PFSK-1 (cell line): ENCODE results near the gene C5orf63.

ENCODE experiments used
- FOXP2 ChIP-seq: optimal IDR thresholded peaks from 2 replicates; pipeline ENCODE3; 2011; ENCODE audit warnings: borderline replicate concordance, control low read depth, inconsistent platforms; ENCODE audit not compliant: insufficient read depth; ENCODE audit errors: extremely low read length, extremely low read depth
- POLR2AphosphoS5 ChIP-seq: IDR thresholded peaks from 2 replicates; pipeline ENCODE4 v1.6.1; 2012; ENCODE audit warnings: low read depth, mild to moderate bottlenecking, control low read depth, low read length, moderate library complexity
- SIN3A ChIP-seq: IDR thresholded peaks from 2 replicates; pipeline ENCODE4 v1.6.1; 2012; ENCODE audit warnings: mild to moderate bottlenecking, low read length, moderate library complexity, borderline replicate concordance; ENCODE audit not compliant: insufficient read depth
- TAF1 ChIP-seq: IDR thresholded peaks from 2 replicates; pipeline ENCODE4 v1.6.1; 2012; ENCODE audit warnings: low read length, control low read depth, borderline replicate concordance; ENCODE audit not compliant: insufficient read depth
- TF ChIP-seq, protein P1 (sequence below), 2 experiments: IDR thresholded peaks; 2 replicates each; pipeline versions ENCODE4 v1.6.1 to v1.8.0; 2011 to 2012; ENCODE audit warnings: low read depth in 2 of 2, low read length in 2 of 2, control low read depth in 1 of 2, inconsistent platforms in 1 of 2, mild to moderate bottlenecking in 1 of 2, moderate library complexity in 1 of 2; ENCODE audit not compliant: insufficient read depth in 1 of 2

Gene C5orf63

DNA sequence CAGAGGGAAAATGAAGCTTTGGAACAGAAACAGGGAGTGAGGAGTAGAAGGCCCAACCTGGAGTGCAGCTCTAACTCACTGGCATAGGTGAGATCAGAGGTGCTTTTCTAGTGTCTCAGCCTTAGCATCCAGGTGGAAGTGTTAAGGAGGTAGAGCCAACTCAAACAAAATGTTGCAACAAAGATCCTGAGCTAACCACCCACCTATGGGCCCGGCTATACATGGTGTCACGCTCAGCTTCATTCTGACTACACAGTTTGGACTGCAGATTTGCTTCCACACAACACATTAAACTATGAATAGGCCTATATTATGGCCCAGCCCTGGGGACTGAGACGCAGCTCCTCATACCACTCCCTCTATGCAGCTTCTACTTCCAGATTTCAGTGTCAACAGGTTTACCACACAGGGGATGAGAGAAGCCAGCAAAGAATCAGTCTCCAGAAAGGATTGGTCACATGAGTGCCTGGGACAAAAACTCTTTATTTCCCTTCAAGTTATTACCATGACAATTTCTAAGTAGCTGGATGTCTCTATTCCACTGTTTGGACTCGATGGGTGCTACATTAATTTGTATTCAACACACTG is 9.0 kb downstream of the C5orf63 start:
- TF ChIP-seq, protein P1, sequence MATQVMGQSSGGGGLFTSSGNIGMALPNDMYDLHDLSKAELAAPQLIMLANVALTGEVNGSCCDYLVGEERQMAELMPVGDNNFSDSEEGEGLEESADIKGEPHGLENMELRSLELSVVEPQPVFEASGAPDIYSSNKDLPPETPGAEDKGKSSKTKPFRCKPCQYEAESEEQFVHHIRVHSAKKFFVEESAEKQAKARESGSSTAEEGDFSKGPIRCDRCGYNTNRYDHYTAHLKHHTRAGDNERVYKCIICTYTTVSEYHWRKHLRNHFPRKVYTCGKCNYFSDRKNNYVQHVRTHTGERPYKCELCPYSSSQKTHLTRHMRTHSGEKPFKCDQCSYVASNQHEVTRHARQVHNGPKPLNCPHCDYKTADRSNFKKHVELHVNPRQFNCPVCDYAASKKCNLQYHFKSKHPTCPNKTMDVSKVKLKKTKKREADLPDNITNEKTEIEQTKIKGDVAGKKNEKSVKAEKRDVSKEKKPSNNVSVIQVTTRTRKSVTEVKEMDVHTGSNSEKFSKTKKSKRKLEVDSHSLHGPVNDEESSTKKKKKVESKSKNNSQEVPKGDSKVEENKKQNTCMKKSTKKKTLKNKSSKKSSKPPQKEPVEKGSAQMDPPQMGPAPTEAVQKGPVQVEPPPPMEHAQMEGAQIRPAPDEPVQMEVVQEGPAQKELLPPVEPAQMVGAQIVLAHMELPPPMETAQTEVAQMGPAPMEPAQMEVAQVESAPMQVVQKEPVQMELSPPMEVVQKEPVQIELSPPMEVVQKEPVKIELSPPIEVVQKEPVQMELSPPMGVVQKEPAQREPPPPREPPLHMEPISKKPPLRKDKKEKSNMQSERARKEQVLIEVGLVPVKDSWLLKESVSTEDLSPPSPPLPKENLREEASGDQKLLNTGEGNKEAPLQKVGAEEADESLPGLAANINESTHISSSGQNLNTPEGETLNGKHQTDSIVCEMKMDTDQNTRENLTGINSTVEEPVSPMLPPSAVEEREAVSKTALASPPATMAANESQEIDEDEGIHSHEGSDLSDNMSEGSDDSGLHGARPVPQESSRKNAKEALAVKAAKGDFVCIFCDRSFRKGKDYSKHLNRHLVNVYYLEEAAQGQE (IDR thresholded peaks at IDR 0.05; ENCODE audit: insufficient read depth in 1 of 2, low read depth in 2 of 2, low read length in 2 of 2), result no peak
- TF ChIP-seq SIN3A (no peak), TAF1 (no peak), POLR2AphosphoS5 (no peak), FOXP2 (no peak)

DNA sequence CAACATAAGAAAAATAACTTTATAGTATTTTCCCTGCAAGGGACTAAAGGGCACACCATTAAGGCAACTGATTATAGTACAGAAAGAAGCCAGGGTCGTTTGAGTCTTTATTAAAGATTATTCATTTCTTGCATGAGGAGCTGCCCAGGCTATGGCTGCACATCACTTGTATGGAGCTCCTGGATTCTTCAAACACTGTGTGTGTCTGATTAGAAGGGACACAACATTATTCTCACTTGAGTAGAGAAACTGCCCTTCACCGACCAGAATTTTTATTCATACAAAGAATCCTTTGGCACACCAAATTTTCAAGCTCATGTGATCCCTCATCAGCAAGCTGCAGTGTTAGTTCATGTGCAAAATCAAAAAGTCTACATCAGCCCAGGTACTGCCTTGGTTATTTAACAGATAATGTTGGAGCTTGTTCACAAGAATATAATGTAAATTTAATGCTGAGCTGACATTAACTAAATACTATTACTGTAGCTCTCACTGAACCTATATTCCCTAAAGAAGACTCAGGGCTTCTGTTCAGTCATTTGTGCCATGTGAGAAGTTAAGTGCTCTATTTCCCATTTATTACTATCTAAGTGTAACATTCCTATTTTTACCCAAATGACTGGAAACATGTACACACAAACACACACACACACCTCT is 9.9 kb downstream of the C5orf63 start:
- no peak for TF ChIP-seq TAF1
- TF ChIP-seq FOXP2, result no peak
- no peak for TF ChIP-seq SIN3A
- no peak for TF ChIP-seq POLR2AphosphoS5
- TF ChIP-seq, protein P1 (IDR thresholded peaks at IDR 0.05; ENCODE audit: insufficient read depth in 1 of 2, low read depth in 2 of 2, low read length in 2 of 2), result no peak

DNA sequence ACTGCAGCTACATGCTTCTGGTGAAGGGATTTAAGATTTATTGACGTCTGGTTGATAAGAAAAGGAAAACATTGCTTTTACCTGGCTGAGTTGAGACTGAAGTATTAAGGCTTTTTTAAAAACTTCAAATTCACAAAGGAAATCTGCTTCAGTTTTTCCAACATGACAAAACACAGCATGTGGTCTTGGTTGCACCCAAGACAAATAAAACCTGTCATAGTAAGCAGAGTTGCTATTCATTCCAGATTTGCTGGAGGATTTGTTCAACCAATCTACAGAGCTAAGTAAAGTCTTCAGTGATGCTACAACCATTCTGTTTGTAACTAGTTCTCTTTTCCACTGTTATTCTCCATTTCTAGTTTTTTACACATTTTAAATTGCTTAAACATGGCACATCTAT is 11.3 kb downstream of the C5orf63 start:
- TF ChIP-seq, protein P1 (IDR thresholded peaks at IDR 0.05; ENCODE audit: insufficient read depth in 1 of 2, low read depth in 2 of 2, low read length in 2 of 2), result no peak
- TF ChIP-seq POLR2AphosphoS5 (no peak), FOXP2 (no peak), SIN3A (no peak), TAF1 (no peak)

DNA sequence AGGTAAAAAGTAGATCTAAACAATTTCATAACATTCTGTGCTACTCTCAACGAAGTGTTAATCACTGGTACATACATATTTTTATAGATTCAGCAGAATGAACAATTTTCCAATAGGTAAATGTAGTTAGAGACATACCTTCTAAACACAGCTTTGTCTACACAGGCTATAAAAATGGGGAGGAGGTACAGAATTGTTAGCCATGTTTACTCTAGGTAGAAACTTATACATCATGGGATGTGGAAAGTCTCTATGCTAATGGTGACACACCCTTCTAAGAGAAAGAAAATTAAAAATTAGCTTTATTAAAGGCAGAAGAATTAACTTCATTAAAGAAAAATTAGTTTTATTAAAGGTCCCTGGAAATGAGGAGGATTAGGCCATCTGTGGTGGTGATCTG is 11.8 kb downstream of the C5orf63 start:
- TF ChIP-seq, protein P1 (IDR thresholded peaks at IDR 0.05; ENCODE audit: insufficient read depth in 1 of 2, low read depth in 2 of 2, low read length in 2 of 2), result no peak
- TF ChIP-seq POLR2AphosphoS5 (no peak), FOXP2 (no peak), SIN3A (no peak), TAF1 (no peak)
